ENCODE results near the gene BRF1. TPM values are rescaled to one million over a fixed set of nuclear protein-coding genes. Genes with fewer than 3 reads are reported as not detected.

BRF1 gene
- total and polyA plus RNA-seq, 2 of the 8 experiments (the other 6 are each of a cell fraction or from before 2014, with no cell fraction given), result 7.7 to 18.3 TPM

DNA sequence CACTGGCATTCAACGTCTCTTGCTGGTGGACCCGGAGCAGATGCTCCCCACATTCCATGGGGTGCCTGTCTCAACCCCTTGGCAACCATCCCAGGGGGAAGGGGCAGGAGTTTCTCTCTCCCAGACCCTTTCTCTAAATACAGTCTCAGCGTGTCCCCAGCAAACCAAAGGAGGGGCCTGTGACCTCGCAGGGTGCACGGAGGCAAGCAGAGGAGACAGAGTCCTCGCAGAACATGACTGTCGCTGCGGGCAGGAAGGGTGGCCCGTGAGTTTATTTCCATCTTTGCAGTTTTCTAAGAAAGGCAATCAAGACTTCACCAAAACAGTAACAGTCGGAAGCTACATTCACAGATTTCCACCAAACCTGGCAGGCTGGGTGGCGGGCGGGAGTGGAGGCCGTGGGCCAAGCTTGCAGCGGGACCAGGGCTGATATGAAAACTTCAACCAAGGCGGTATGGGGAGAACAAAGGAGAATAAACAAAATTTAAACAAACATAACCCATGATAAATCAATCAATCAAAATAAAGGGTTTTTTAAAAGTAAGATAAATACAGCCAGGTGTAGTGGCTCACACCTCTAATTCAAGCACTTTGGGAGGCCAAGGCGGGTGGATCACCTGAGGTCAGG lies 18.6 kb downstream of the BRF1 start (continued):
- no peak for TF ChIP-seq EGR1 (IDR thresholded peaks at IDR 0.05; ENCODE audit: borderline replicate concordance, low read depth, low read length)
- no peak for TF ChIP-seq SIRT6 (IDR thresholded peaks at IDR 0.05; ENCODE audit: low read length)
